A673 (cell line): Measurements from ENCODE around the gene PFKL.

Source experiments
- CTCF ChIP-seq: fragments of 300-800, 200-600 bp; sonication (generic); conservative IDR thresholded peaks from 2 replicates; pipeline ENCODE4 v1.5.1; 2017; ENCODE audit warnings: low read depth, mild to moderate bottlenecking, antibody characterized with exemption, low read length, moderate library complexity, mixed read lengths
- EZH2 ChIP-seq: fragments of 200-600 bp; sonication (generic); IDR thresholded peaks from 2 replicates; pipeline ENCODE4 v1.6.1; 2017; ENCODE audit warnings: borderline replicate concordance, low read depth, mild to moderate bottlenecking, mixed read lengths, antibody characterized with exemption, low read length; ENCODE audit not compliant: poor library complexity, severe bottlenecking

GRCh38 chr21:44306936-44307704 lies 7.3 kb downstream of the PFKL start:
- TF ChIP-seq CTCF (no peak), EZH2 (no peak)
